ENCODE results near the gene CRACR2A.

The CRACR2A gene

DNA sequence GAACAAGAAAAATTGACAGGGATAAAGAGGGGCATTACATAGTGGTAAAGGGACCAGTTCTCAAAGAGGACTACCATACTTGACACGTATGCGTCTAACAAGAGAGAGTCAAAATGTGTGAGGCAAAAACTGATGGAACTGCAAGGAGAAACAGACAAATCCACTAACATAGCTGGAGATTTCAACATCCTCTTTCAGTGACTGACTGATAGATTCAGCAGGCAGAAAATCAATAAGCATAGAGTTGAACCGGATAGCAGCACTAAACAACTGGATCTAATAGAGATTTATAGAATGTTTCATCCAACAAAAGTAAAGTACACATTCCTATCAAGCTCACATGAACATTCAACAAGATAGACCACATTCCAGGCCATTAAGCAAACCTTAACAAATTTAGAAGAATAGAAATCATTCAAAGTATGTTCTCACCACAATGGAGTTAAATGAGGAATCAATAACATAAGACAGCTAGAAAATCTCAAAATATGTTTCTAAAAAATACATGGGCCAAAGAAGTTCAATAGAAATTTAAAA lies 16.1 kb upstream of the CRACR2A start:
- DNase-seq (ENCODE audit: extremely low read depth, low read depth) = no peak
- TF ChIP-seq CTCF (IDR thresholded peaks at IDR 0.05; ENCODE audit: low read depth, low read length) = no peak

DNA sequence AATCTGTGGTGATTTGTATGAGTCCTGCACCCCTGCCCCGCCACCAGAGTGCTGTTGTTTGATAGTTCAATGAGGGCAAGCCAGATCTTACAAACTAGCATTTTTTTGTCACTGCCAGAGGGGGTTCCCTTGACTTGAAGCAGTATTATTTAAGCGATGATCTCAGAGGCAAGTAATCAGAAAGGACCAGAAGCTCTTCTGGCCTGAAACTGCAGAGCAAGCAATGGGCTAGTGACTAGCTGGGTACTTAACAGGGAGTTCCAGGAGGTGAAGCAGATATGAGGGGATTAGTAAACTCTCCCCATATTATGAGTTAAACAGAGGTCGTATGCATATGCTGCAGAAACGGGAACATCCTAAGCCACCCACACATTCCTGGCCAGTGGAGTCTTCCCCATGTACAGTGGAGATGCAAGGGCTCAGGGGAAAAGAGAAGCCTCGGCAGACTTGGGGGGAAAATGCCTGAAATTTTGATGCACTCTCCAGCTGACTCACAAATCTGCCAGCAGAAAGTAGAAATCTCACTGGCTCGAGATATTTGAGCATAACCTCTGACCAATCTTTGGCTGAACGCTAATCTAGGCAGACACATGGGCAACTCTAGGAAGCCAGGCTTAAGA lies 8.3 kb upstream of the CRACR2A start:
- no peak for TF ChIP-seq CTCF (IDR thresholded peaks at IDR 0.05; ENCODE audit: low read depth, low read length)
- DNase-seq (ENCODE audit: extremely low read depth, low read depth) = no peak

DNA sequence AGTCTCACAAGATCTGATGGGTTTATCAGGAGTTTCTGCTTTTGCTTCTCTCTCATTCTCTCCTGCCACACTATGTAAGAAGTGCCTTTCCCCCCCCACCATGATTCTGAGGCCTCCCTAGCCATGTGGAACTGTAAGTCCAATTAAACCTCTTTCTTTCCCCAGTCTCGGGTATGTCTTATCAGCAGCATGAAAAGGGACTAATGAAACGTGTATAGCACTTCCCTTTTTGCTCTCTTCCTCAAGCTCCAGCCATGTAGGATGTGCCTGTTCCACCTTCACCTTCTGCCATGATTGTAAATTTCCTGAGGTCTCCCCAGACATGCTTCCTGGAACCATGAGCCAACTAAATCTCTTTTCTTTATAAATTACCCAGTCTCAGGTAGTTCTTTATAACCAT lies 7.0 kb upstream of the CRACR2A start:
- no peak for DNase-seq (ENCODE audit: extremely low read depth, low read depth)
- no peak for TF ChIP-seq CTCF (IDR thresholded peaks at IDR 0.05; ENCODE audit: low read depth, low read length)

DNA sequence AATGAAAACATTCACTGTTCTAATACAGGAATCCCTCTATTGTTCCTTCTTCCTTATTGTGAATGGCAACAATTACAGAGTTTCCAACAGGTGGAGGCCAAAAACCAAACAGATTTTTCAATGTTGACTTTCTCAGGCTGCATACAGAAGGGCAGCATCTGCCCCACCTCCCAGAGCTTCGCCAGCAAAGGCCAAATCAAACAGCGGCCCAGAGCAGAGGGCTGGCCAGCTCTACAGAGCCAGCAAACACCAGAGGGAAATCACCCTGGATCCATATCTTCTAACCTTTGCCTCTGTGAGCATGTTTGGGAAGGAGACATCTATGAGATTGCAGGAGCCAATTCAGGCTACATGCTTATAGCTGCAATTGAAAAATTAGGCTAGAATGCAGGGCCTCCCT lies 4.4 kb upstream of the CRACR2A start:
- no peak for TF ChIP-seq CTCF (IDR thresholded peaks at IDR 0.05; ENCODE audit: low read depth, low read length)
- DNase-seq (ENCODE audit: extremely low read depth, low read depth) = no peak

DNA sequence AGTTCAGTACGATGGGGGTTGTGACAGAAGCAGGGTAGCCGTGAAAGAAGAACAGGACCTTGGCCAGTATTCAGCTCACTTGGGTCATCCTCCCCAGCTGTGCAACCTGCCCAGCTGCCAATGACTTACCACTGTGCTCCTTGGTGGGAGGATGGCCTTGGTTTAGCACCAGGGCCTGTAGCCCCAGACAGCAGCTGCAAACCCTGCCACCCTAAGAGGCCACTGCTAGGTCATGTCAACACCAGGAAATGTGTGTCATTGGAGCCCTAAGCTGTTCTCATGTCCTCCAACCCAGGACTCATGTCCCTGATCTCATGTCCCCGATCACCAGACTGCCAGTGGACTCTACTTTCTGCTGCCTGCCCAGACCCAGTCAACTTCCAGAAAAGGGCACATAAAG lies 3.0 kb upstream of the CRACR2A start:
- TF ChIP-seq CTCF (IDR thresholded peaks at IDR 0.05; ENCODE audit: low read depth, low read length) = no peak
- DNase-seq (ENCODE audit: extremely low read depth, low read depth) = no peak

DNA sequence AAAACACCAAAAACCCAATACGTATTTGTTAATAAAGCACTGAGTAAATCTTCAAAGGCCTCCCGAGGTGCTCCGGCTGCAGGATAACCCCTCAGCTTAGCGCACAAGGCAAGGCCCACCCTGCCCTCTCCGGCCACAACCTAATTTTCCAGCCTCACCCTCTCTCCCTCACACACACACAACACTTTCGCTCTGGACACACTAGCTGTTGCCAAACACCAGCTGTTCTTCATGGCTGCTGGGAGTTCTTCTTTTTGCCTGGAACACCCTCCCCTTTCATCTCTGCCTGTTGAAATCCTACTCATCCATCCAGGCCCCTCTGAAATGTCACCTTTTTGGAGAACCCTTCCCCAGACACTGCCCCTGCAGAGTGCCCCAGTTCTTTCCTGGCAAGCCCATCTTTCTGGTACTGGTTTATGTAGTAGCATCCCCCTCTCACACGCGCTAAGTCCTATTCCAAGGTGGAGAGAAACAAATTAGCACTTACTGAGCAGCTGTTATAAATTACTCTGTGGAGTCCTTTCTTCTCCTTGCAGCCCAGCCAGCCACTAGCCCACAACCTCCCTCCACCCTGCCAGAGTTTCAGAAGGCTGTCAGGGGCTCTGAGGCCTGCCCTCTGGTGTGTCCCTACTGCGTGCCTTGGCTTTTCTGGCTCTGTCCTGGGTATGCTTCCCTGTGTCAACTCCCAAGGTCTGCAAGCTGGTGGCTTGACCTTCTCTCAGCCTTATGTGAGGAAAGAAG lies 805 bp upstream of the CRACR2A start:
- no peak for TF ChIP-seq CTCF (IDR thresholded peaks at IDR 0.05; ENCODE audit: low read depth, low read length)
- DNase-seq (ENCODE audit: extremely low read depth, low read depth) = no peak

DNA sequence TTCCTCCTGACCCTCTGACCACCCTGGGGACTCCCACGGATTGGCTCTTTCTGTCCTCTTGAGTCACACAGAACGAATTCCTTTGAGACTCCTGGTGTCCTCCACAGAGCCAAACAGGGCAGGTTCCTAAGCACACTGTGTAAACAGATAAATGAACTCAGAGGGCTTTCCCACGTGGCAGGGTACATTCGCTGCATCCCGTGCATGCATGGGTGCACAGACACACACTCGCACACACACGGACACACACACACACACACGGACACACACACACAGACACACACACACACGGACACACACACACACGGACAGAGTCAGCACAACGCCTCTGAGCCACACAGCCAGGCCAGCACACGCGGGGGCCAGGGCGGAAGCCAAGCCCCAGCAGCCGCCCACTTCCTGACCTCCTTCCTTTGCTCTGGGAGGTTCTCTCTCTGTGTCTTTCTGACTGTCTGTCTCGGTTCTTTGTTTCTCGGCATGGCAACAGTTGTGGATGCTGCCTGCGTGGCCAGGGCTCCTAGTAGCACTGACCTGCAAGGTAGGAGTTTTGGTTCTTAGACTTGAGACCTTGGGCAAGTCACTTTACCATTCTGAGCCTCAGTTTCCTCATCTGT lies 706 bp downstream of the CRACR2A start:
- DNase-seq (ENCODE audit: extremely low read depth, low read depth) = no peak

More for the DNA sequence above, 706 bp downstream of the CRACR2A start:
- TF ChIP-seq CTCF (IDR thresholded peaks at IDR 0.05; ENCODE audit: low read depth, low read length) = no peak
